Measurements from ENCODE around the gene CRYBA1. TPM values are rescaled to one million over a fixed set of nuclear protein-coding genes. Genes with fewer than 3 reads are reported as not detected.

Gene CRYBA1
- total and polyA plus RNA-seq, 11 donors = not detected

- TF ChIP-seq POLR2A (IDR thresholded peaks at IDR 0.05) = no peak
- TF ChIP-seq, protein P1, sequence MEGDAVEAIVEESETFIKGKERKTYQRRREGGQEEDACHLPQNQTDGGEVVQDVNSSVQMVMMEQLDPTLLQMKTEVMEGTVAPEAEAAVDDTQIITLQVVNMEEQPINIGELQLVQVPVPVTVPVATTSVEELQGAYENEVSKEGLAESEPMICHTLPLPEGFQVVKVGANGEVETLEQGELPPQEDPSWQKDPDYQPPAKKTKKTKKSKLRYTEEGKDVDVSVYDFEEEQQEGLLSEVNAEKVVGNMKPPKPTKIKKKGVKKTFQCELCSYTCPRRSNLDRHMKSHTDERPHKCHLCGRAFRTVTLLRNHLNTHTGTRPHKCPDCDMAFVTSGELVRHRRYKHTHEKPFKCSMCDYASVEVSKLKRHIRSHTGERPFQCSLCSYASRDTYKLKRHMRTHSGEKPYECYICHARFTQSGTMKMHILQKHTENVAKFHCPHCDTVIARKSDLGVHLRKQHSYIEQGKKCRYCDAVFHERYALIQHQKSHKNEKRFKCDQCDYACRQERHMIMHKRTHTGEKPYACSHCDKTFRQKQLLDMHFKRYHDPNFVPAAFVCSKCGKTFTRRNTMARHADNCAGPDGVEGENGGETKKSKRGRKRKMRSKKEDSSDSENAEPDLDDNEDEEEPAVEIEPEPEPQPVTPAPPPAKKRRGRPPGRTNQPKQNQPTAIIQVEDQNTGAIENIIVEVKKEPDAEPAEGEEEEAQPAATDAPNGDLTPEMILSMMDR (IDR thresholded peaks at IDR 0.05) = no peak
- ATAC-seq = no peak
- no peaks in the 10 kb centered on the region for H3K27me3 ChIP-seq
- 94 to 100% (median 97%) methylated on average over 6 of the region's 6 CpGs for WGBS, 4 donors
- H3K27ac ChIP-seq = no peak overlapping the region
- H3K4me1 ChIP-seq = peaks cover 0 to 25% (median 0%) of the 10 kb centered on the region in 12 donors
- intact Hi-C loops (cut with DNase I) = no loop called here
- H3K4me3 ChIP-seq = no peak overlapping the region
- H3K36me3 ChIP-seq = no peaks in the 10 kb centered on the region
- DNase-seq = no peak
- H3K9me3 ChIP-seq = no peaks in the 10 kb centered on the region
Observed at GRCh38 chr17:29242790-29243189, 3.9 kb upstream of the CRYBA1 start.

DNA sequence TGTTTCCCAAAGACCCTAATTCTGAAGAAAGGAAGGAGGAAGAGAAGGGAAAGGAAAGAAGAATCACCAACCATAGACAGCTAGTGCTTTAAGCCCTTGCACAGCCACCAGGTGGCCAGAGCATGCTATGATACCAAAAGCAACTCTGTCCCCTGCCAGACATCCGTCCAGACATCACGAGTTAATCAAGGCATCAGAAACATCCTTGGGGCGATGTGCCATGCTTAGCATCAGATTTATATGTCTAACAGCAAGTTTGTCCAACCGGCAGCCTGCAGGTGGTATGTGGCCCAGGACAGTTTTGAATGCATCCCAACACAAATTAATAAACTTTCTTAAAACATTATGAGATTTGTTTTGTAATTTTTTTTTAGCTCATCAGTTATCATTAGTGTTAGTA is 2.9 kb upstream of the CRYBA1 start:
- no peak for TF ChIP-seq POLR2A (IDR thresholded peaks at IDR 0.05)
- TF ChIP-seq, protein P1 (IDR thresholded peaks at IDR 0.05) = peak in 5 of 12 donors; percentile 9 to 30 (median 21)
- Histone ChIP-seq H3K4me3 (no peak overlapping the region), H3K27me3 (no peaks in the 10 kb centered on the region), H3K27ac (no peak overlapping the region), H3K9me3 (no peaks in the 10 kb centered on the region), H3K36me3 (no peaks in the 10 kb centered on the region), H3K4me1 (peaks cover 0 to 16% (median 0%) of the 10 kb centered on the region in 12 donors)
- intact Hi-C loops (cut with DNase I) = no loop called here
- WGBS, 4 donors = 35 to 48% (median 45%) methylated on average over 4 of the region's 4 CpGs
- peak in 1 of 4 donors; percentile 28 for ATAC-seq
- DNase-seq = no peak

- no peaks in the 10 kb centered on the region for H3K9me3 ChIP-seq
- H3K27ac ChIP-seq = no peak overlapping the region
- no peaks in the 10 kb centered on the region for H3K27me3 ChIP-seq
- 83 to 97% (median 93%) methylated on average over 6 of the region's 6 CpGs for WGBS, 4 donors
- no peaks in the 10 kb centered on the region for H3K36me3 ChIP-seq
- ATAC-seq = no peak
- peaks cover 0 to 13% (median 0%) of the 10 kb centered on the region in 12 donors for H3K4me1 ChIP-seq
- H3K4me3 ChIP-seq = no peak overlapping the region
- TF ChIP-seq, protein P1 (IDR thresholded peaks at IDR 0.05) = no peak
- no peak for TF ChIP-seq POLR2A (IDR thresholded peaks at IDR 0.05)
- intact Hi-C loops (cut with DNase I) = no loop called here
- no peak for DNase-seq
Observed at GRCh38 chr17:29245401-29245800, 1.3 kb upstream of the CRYBA1 start.

- H3K9me3 ChIP-seq = no peaks in the 10 kb centered on the region
- intact Hi-C loops (cut with DNase I) = no loop called here
- H3K4me3 ChIP-seq = no peak overlapping the region
- ATAC-seq (no peak), DNase-seq (no peak)
- H3K4me1 ChIP-seq = peaks cover 0 to 10% (median 0%) of the 10 kb centered on the region in 12 donors
- no peak overlapping the region for H3K27ac ChIP-seq
- no peaks in the 10 kb centered on the region for H3K27me3 ChIP-seq
- no peak for TF ChIP-seq POLR2A (IDR thresholded peaks at IDR 0.05)
- TF ChIP-seq, protein P1 (IDR thresholded peaks at IDR 0.05) = no peak
- peaks cover 0 to 8% (median 0%) of the 10 kb centered on the region in 9 donors for H3K36me3 ChIP-seq
- WGBS, 4 donors = 73 to 81% (median 75%) methylated on average over 2 of the region's 2 CpGs
Observed at GRCh38 chr17:29247219-29247618, 560 bp downstream of the CRYBA1 start.
